ENCODE data around the gene SLC2A13. TPM values are rescaled to one million over a fixed set of nuclear protein-coding genes. Genes with fewer than 3 reads are reported as not detected.
A peak's percentile ranks its signal among the peaks of the same experiment; 100 is the strongest.
"Not testable (repeated sequence)": the region's sequence is repeated elsewhere in the genome, so short reads cannot be mapped to it uniquely, and the experiment has no call there.

Gene SLC2A13
- total RNA-seq, 1 donor from 2014 or later: 11.6 TPM

DNA sequence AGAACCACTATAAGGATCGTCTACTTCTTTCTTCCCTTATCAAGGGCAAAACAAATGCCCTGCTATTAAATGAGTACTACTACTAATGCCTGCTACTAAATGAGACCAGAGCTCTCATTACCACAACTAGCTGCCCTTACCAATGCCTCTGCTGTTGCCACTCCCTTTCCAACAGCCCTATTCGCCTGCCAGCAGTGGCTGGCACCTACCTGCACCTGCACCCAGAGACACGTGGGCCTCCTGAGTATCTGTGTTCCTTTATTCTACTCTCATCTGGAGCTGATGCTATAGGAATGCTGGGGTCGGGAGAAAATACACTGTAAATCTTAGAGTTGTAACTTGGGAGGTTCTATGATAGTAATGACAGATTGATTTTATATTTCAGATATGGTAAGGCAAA, 174.7 kb downstream of the SLC2A13 start:
- DNase-seq: no peak
- Histone ChIP-seq H3K4me1 (no peaks in the 10 kb centered on the region), H3K36me3 (no peaks in the 10 kb centered on the region), H3K27me3 (ENCODE audit: low read depth) (no peaks in the 10 kb centered on the region), H3K27ac (no peak overlapping the region), H3K9me3 (no peaks in the 10 kb centered on the region), H3K4me3 (no peak overlapping the region)
- intact Hi-C loops (cut with DNase I): no loop called here
- ATAC-seq: peak in 1 of 2 donors; percentile 75
- TF ChIP-seq, protein P1, sequence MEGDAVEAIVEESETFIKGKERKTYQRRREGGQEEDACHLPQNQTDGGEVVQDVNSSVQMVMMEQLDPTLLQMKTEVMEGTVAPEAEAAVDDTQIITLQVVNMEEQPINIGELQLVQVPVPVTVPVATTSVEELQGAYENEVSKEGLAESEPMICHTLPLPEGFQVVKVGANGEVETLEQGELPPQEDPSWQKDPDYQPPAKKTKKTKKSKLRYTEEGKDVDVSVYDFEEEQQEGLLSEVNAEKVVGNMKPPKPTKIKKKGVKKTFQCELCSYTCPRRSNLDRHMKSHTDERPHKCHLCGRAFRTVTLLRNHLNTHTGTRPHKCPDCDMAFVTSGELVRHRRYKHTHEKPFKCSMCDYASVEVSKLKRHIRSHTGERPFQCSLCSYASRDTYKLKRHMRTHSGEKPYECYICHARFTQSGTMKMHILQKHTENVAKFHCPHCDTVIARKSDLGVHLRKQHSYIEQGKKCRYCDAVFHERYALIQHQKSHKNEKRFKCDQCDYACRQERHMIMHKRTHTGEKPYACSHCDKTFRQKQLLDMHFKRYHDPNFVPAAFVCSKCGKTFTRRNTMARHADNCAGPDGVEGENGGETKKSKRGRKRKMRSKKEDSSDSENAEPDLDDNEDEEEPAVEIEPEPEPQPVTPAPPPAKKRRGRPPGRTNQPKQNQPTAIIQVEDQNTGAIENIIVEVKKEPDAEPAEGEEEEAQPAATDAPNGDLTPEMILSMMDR (IDR thresholded peaks at IDR 0.05): no peak

DNA sequence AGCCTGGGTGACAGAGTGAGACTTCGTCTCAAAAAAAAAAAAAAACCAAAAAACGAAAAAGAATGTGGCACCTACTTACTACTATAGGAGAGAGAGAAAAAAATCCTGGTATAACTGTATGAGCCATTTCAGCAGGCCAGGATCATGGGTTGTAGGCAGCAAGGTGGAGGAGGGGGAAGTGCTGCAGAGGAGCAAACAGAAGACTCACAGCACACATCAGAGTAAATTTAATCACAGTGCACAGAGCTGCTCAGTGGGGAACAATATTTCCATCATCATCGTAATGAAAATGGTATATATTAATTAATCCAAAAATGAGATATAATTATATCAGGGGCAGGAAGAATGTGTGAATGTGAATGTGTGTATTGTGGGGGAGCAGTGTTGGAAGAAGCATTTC, 175.8 kb downstream of the SLC2A13 start:
- no peak overlapping the region for H3K4me3 ChIP-seq
- intact Hi-C loops (cut with DNase I): no loop called here
- TF ChIP-seq, protein P1 (IDR thresholded peaks at IDR 0.05): no peak
- H3K36me3 ChIP-seq: no peaks in the 10 kb centered on the region
- no peaks in the 10 kb centered on the region for H3K9me3 ChIP-seq
- no peaks in the 10 kb centered on the region for H3K27me3 ChIP-seq (ENCODE audit: low read depth)
- no peak overlapping the region for H3K27ac ChIP-seq
- ATAC-seq (no peak), DNase-seq (no peak)
- H3K4me1 ChIP-seq: no peaks in the 10 kb centered on the region

GRCh38 chr12:39928181-39928899, 177.5 kb downstream of the SLC2A13 start:
- H3K4me1 ChIP-seq: no peaks in the 10 kb centered on the region
- no peak for DNase-seq
- no peaks in the 10 kb centered on the region for H3K9me3 ChIP-seq
- no peaks in the 10 kb centered on the region for H3K36me3 ChIP-seq
- intact Hi-C loops (cut with DNase I): no loop called here
- no peak overlapping the region for H3K4me3 ChIP-seq
- TF ChIP-seq, protein P1 (IDR thresholded peaks at IDR 0.05): no peak
- no peak overlapping the region for H3K27ac ChIP-seq
- no peaks in the 10 kb centered on the region for H3K27me3 ChIP-seq (ENCODE audit: low read depth)
- no peak for ATAC-seq

DNA sequence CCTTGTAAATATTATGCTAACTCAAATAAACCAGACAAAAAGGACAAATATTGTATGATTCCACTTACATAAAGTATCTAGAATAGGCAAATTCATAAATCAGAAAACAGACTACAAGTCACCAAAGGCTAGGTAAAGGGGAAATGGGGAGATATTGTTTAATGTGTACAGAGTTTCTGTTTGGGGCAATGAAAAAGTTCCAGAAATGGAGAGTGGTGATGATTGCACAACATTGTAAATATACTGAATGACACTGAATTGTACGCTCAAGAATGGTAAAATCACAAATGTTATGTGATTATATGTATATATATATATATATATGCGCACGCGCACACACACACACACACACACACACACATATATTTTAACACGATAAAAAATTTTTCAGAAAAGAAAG, 182.5 kb downstream of the SLC2A13 start:
- Histone ChIP-seq H3K27ac (no peak overlapping the region), H3K4me3 (no peak overlapping the region), H3K9me3 (no peaks in the 10 kb centered on the region), H3K27me3 (ENCODE audit: low read depth) (no peaks in the 10 kb centered on the region), H3K4me1 (no peaks in the 10 kb centered on the region), H3K36me3 (no peaks in the 10 kb centered on the region)
- TF ChIP-seq, protein P1 (IDR thresholded peaks at IDR 0.05): no peak
- intact Hi-C loops (cut with DNase I): no loop called here
- no peak for ATAC-seq
- DNase-seq: no peak

DNA sequence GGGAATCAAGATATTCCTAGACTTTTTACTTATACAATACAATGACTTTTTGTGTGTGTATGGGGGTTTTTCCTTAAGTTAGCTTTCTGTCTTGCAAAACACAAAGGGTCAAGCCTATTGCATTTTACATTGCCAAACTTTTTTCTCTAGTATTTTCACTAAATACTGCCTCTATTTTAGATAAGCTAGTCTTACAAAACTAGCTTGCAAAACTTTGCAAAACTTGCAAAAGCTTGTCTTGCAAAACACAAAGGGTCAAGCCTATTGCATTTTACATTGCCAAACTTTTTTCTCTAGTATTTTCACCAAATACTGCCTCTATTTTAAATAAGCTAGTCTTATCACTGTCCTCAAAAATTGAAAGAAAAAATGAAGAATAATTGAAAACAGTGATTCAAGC, 183.3 kb downstream of the SLC2A13 start:
- H3K27me3 ChIP-seq (ENCODE audit: low read depth); ATAC-seq; H3K4me1 ChIP-seq; H3K4me3 ChIP-seq; H3K9me3 ChIP-seq; intact Hi-C loops (cut with DNase I); H3K27ac ChIP-seq; H3K36me3 ChIP-seq; DNase-seq: not testable (repeated sequence)

GRCh38 chr12:39920647-39921046, 185.2 kb downstream of the SLC2A13 start:
- Histone ChIP-seq H3K27me3 (ENCODE audit: low read depth) (no peaks in the 10 kb centered on the region), H3K27ac (no peak overlapping the region), H3K4me1 (no peaks in the 10 kb centered on the region), H3K9me3 (no peaks in the 10 kb centered on the region), H3K36me3 (no peaks in the 10 kb centered on the region), H3K4me3 (no peak overlapping the region)
- no peak for ATAC-seq
- intact Hi-C loops (cut with DNase I): no loop called here
- TF ChIP-seq, protein P1 (IDR thresholded peaks at IDR 0.05): no peak
- DNase-seq: no peak

Data from lower lobe of right lung (tissue), 2 donors.